Measurements from ENCODE around the gene RELA.

DNA sequence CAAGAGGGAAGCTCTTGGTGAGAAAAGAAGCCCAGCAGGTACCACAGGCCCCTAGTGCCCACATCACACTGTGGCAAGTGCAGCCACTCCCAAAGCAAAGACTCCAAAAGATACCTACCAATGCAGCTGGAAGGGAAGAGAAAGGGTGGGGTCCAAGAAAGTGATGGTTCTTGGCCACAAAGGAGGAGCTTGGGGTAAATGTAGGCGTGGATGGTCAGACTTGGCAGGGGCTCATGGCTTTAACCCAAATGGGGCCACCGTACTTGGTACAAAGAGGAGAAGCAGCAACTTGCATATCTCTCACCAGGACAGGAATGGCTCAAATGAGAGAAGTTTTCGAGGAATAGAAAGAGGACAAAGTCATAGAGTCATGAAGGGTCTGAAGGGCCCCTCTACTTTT is 53.5 kb downstream of the RELA start:
- TF ChIP-seq, protein P1, sequence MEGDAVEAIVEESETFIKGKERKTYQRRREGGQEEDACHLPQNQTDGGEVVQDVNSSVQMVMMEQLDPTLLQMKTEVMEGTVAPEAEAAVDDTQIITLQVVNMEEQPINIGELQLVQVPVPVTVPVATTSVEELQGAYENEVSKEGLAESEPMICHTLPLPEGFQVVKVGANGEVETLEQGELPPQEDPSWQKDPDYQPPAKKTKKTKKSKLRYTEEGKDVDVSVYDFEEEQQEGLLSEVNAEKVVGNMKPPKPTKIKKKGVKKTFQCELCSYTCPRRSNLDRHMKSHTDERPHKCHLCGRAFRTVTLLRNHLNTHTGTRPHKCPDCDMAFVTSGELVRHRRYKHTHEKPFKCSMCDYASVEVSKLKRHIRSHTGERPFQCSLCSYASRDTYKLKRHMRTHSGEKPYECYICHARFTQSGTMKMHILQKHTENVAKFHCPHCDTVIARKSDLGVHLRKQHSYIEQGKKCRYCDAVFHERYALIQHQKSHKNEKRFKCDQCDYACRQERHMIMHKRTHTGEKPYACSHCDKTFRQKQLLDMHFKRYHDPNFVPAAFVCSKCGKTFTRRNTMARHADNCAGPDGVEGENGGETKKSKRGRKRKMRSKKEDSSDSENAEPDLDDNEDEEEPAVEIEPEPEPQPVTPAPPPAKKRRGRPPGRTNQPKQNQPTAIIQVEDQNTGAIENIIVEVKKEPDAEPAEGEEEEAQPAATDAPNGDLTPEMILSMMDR (tag by site-specific recombination; IDR thresholded peaks at IDR 0.05) = no peak
- TF ChIP-seq MEIS1 (CRISPR knock-in tag; IDR thresholded peaks at IDR 0.05; ENCODE audit: borderline replicate concordance) (no peak), ZBTB1 (tag by site-specific recombination; IDR thresholded peaks at IDR 0.05) (no peak), ZNF341 (tag by site-specific recombination; IDR thresholded peaks at IDR 0.05; ENCODE audit: low read depth) (no peak), YY2 (tag by site-specific recombination; IDR thresholded peaks at IDR 0.05) (no peak), ZNF366 (tag by site-specific recombination; conservative IDR thresholded peaks at IDR 0.05) (no peak), ZIC2 (tag by site-specific recombination; IDR thresholded peaks at IDR 0.05) (no peak), ZNF416 (tag by site-specific recombination; IDR thresholded peaks at IDR 0.05) (no peak)
- TF ChIP-seq, protein P2, sequence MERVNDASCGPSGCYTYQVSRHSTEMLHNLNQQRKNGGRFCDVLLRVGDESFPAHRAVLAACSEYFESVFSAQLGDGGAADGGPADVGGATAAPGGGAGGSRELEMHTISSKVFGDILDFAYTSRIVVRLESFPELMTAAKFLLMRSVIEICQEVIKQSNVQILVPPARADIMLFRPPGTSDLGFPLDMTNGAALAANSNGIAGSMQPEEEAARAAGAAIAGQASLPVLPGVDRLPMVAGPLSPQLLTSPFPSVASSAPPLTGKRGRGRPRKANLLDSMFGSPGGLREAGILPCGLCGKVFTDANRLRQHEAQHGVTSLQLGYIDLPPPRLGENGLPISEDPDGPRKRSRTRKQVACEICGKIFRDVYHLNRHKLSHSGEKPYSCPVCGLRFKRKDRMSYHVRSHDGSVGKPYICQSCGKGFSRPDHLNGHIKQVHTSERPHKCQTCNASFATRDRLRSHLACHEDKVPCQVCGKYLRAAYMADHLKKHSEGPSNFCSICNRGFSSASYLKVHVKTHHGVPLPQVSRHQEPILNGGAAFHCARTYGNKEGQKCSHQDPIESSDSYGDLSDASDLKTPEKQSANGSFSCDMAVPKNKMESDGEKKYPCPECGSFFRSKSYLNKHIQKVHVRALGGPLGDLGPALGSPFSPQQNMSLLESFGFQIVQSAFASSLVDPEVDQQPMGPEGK (tag by site-specific recombination; IDR thresholded peaks at IDR 0.05) = no peak
- TF ChIP-seq, protein P3, sequence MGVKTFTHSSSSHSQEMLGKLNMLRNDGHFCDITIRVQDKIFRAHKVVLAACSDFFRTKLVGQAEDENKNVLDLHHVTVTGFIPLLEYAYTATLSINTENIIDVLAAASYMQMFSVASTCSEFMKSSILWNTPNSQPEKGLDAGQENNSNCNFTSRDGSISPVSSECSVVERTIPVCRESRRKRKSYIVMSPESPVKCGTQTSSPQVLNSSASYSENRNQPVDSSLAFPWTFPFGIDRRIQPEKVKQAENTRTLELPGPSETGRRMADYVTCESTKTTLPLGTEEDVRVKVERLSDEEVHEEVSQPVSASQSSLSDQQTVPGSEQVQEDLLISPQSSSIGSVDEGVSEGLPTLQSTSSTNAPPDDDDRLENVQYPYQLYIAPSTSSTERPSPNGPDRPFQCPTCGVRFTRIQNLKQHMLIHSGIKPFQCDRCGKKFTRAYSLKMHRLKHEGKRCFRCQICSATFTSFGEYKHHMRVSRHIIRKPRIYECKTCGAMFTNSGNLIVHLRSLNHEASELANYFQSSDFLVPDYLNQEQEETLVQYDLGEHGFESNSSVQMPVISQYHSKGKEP (tag by site-specific recombination; IDR thresholded peaks at IDR 0.05) = no peak
- TF ChIP-seq, protein P4, sequence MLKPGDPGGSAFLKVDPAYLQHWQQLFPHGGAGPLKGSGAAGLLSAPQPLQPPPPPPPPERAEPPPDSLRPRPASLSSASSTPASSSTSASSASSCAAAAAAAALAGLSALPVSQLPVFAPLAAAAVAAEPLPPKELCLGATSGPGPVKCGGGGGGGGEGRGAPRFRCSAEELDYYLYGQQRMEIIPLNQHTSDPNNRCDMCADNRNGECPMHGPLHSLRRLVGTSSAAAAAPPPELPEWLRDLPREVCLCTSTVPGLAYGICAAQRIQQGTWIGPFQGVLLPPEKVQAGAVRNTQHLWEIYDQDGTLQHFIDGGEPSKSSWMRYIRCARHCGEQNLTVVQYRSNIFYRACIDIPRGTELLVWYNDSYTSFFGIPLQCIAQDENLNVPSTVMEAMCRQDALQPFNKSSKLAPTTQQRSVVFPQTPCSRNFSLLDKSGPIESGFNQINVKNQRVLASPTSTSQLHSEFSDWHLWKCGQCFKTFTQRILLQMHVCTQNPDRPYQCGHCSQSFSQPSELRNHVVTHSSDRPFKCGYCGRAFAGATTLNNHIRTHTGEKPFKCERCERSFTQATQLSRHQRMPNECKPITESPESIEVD (tag by site-specific recombination; IDR thresholded peaks at IDR 0.05) = no peak

Measured in HEK293 (cell line).